Hematopoietic multipotent progenitor cell treated with erythropoietin and hydrocortisone succinate and interleukin-3 and kit ligand, for 17 days (in vitro differentiated cells): ENCODE results near the gene SULT6B1.
A peak's percentile ranks its signal among the peaks of the same experiment; 100 is the strongest.
"Not testable (repeated sequence)": the region's sequence is repeated elsewhere in the genome, so short reads cannot be mapped to it uniquely, and the experiment has no call there.

ENCODE experiments used
- DNase-seq: peaks from one replicate; pipeline ENCODE4 v3.0.0-alpha.2; 2015; ENCODE audit warnings: low spot score

Gene SULT6B1

DNA sequence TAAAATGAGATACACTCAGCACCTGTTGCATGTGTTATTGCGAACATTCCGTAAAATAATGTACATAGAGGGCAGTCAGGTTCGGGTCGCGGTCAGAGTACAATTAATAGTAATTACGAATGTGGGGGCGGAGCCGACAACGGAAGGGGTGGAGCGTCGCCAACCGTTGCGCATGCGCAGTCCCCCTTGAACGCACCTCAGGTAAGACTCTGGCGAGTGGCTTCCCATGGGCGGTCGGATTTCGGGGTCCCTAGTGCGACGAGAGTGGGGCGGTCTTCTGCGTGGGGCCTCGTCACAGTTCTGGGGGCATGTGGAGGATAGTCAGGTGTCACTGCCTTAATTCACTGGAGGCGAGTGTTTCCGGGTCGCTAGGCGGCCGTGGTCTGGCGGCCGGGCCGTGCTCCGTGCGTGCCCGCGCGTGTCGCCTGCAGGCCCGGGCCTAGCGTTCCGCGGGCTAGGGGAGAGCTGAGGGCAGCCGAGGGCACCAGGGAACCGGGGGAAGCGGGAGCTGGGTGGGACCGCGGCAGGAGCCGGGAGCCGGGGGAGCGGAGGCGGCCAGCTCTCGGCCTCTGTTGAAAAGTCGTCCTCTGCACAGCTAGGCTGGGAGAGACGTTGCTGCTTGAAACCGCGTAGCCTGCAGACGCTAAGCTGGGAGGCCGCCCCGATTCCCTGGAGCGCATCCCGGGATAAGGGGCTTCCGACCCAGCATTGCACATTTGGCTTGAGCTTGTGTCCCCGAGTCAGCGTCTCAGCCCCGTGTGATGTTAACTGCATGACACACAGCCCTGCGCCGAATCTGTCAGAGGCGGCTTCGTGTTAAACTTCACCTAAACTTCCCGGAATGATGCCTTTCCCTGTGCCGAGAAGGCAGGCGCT, 8.1 kb upstream of the SULT6B1 start, which contains the start of gene CEBPZOS:
Gene CEBPZOS (plus strand): TSS at position 177 of the 876 bp plus-strand sequence. CDS start 3,209 bp downstream, outside the sequence.
- DNase-seq, result peak; percentile 87

DNA sequence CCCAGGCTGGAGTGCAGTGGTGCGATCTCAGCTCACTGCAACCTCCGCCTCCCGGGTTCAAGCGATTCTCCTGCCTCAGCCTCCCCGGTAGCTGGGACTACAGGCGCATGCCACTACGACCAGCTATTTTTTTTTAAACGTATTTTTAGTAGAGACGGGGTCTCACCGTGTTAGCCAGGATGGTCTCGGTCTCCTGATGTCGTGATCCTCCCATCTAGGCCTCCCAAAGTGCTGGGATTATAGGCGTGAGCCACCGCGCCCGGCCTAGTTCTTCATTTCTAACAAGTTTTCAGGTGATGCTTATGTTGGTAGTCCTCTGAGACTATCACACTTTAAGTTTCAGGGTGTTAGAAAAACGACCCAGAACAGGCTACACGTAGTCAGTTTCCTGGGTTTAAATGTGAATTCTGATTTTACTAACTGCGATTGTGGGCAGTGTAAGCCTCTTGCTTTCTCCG, 7.4 kb upstream of the SULT6B1 start:
- not testable (repeated sequence) for DNase-seq

DNA sequence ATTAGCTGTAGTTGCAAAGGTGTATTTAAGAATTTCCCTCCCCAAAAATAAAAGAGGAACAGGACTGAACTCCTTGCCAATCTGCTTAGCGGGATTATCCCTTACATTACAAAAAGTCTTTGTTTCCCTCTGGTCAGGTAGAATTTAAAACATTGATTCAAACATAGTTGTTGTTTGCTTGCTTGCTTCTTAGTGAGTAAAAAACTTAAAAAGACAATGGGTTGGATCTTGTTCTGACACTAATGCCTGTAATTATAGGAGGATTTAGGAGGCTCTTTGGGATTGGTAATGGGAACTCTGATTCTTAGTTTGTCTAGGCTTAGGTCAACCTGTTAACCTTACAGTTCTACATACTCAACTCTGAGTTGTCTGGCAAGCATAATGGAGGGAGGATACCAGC, 4.1 kb upstream of the SULT6B1 start:
- no peak for DNase-seq

- no peak for DNase-seq
Measured at GRCh38 chr2:37191747-37192146, 3.3 kb upstream of the SULT6B1 start.

DNA sequence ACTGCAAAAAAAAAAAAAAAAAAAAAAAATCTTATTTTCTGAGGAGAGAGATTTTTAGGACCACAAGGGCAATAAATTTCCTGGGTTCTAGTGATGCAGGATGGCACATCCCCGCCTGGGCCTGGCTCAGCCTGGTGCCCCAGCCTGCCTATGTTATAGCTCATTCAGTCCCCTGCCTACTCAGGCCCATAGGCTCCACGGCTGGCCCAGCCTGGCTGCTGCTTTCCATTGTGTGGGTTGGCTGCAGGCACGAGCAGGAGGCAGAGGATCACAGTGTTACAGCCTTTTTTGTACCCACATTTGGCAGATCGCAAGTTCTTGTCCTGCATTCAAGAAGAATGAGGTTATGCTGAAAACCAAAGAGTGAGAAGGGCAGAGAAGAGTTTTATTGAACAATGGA, 2.8 kb upstream of the SULT6B1 start:
- DNase-seq, result no peak

DNA sequence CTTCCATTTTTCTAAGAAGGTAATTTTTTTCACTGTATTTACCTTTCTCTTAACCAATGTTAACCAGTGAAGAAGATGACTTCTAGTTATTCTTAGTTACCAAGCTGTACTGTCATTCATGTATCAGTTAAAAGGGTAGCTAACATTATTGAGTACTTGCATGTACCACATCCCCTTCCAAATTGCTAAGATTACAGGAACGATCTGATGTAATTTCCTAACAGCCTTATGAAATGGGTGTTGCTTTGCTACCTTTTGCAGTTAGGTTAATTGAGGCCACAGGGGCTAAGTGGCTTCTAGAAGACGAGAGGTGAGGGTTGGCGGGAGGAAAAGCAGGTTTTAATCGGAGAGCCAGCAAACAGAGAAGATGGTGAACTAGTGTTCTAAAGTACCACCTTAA, 1.8 kb upstream of the SULT6B1 start:
- no peak for DNase-seq

GRCh38 chr2:37189452-37190153, 1.1 kb upstream of the SULT6B1 start:
- no peak for DNase-seq

- DNase-seq, result no peak
Measured at GRCh38 chr2:37181726-37182684, 6.5 kb downstream of the SULT6B1 start.

GRCh38 chr2:37180640-37181039, 7.8 kb downstream of the SULT6B1 start:
- no peak for DNase-seq

DNA sequence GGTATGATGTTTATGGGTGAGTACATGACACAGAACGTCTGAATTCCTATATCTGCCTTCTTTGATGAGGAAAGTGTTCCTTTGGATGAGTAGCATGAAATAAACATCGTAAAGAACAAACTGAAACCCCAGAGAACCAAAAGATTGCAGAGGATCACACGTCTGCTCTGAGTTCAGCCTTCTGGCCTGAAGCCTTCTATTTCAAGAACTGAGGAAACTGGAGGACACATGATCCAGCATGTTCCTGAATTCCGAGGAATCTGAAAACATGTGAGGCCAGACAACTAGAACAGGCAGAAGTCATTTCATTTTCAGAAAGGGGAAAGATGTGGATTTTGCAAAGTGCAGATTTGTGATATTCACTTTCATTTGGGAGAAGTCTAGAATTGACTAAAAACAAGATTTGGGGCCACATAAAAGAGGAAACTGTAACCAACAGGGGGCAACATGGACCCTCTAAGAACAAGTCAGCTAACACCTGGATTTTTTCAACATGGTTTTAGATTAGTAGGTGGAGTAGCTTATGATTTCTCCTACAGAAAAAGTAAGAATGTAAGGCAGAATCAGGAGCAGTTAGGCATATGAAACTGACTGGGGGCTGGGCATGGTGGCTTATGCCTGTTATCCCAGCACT, 8.3 kb downstream of the SULT6B1 start:
- DNase-seq, result no peak

DNA sequence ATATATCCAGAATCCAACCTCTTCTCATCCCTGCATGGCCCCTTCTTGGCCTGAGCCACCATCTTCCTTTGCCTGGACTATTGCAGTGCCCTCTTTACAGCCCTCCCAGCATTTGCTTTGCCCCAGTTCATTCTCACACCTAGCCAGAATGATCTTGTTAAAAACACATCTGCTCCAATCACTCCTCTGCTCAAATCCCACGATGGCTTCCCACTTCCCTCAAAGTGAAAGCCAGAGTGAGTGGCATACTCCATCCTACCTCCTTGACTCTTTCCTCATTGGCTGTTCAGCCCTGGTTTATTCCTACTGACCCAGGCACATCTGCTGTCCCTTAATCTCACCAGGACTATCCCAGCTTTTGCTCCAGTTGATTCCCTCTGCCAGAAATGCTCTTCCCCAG, 14.7 kb downstream of the SULT6B1 start:
- no peak for DNase-seq

DNA sequence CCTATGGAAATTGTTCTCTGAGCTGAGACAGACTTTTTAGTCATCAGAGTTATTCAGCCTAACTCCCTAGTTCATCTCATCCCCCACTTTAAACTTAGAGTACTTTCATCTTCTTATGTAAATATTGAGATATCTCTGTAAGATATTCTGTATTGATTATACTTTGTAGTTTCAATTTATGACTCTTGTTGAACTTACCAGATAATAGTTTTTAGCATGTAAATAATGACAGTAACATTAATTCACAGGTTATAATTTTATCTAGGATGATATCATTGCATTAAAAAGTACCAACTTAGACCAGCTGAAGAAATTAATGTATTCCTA, 16.9 kb downstream of the SULT6B1 start:
- DNase-seq, result no peak

- DNase-seq, result peak; percentile 31
Measured at GRCh38 chr2:37168217-37168981, 20.1 kb downstream of the SULT6B1 start.

DNA sequence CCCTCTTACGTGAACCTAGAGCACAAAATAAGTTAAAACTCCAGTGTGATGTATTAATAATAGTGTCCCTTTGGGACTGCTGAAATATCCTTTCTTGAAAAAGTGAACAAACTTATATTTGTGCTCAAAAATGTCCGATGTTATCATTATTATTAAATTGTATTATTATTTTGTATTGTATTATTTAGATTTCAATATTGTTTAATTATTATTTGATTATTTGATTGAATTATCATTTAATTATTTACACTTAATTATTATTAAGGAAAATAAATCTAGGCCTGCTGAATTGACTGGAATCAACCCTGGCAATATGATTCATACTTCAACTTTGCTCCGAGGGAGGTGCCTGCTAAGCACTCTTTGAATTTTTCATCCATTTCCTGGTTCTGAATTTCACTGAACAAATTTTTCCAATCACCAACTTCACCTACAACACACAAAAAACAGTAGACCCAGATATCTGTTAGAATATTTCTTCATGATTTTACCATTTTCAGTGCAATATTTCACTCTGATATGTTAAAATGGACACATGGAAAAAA, 20.8 kb downstream of the SULT6B1 start:
- no peak for DNase-seq

- no peak for DNase-seq
Measured at GRCh38 chr2:37164757-37165156, 23.7 kb downstream of the SULT6B1 start.

- peak; percentile 27 for DNase-seq
Measured at GRCh38 chr2:37156857-37157714, 31.4 kb downstream of the SULT6B1 start, which contains the start of gene EIF2AK2. Gene EIF2AK2 (minus strand): TSS chr2:37156980. CDS start chr2:37147806, 9,174 bp downstream.

- peak; percentile 23 for DNase-seq
Measured at GRCh38 chr2:37156071-37156856, 32.2 kb downstream of the SULT6B1 start.

- no peak for DNase-seq
Measured at GRCh38 chr2:37154785-37155184, 33.7 kb downstream of the SULT6B1 start.

- DNase-seq, result no peak
Measured at GRCh38 chr2:37153224-37153623, 35.2 kb downstream of the SULT6B1 start.
